K562 (cell line): ENCODE data around the gene TAL1. TPM values are rescaled to one million over a fixed set of nuclear protein-coding genes. Genes with fewer than 3 reads are reported as not detected.

Source experiments
- BCL6 ChIP-seq: fragments of 250-450 bp; sonication (Bioruptor Pico); IDR thresholded peaks from 2 replicates; pipeline ENCODE4 v1.4.0; 2020
- CBX2 ChIP-seq: fragments of 200-600 bp; sonication (generic); IDR thresholded peaks from one replicate; pipeline ENCODE4 v1.6.1; 2012; ENCODE audit warnings: mild to moderate bottlenecking, low read length, inconsistent platforms; ENCODE audit not compliant: insufficient read depth, poor library complexity, severe bottlenecking
- CXXC5 ChIP-seq: fragments of 250-450 bp; sonication (Bioruptor Pico); IDR thresholded peaks from 2 replicates; pipeline ENCODE4 v1.8.0; 2022; ENCODE audit warnings: inconsistent platforms, mild to moderate bottlenecking, moderate library complexity
- DACH1 ChIP-seq: fragments of 450-650 bp; IDR thresholded peaks from 2 replicates; pipeline ENCODE4 v1.6.1; 2018; ENCODE audit not compliant: partially characterized antibody
- GABPB1 ChIP-seq: sonication (generic); formaldehyde crosslinking; IDR thresholded peaks from 2 replicates; pipeline ENCODE4 v1.8.0; 2022; ENCODE audit warnings: mild to moderate bottlenecking, missing genetic modification reagents
- KAT2B ChIP-seq: IDR thresholded peaks from one replicate; pipeline ENCODE4 v1.6.1; 2012; ENCODE audit warnings: low read depth, mild to moderate bottlenecking, control low read depth, inconsistent platforms, low read length, moderate library complexity
- MYNN ChIP-seq, 2 experiments: sonication (generic); formaldehyde crosslinking in 1 of 2; IDR thresholded peaks; 2 replicates each; pipeline versions ENCODE4 v1.5.0 to v1.6.1; 2016 to 2020; ENCODE audit warnings: antibody characterized with exemption in 1 of 2, missing genetic modification reagents in 1 of 2
- NBN ChIP-seq: fragments of 450-650 bp; IDR thresholded peaks from 2 replicates; pipeline ENCODE4 v1.6.1; 2016; ENCODE audit warnings: low read depth, mild to moderate bottlenecking
- PHF8 ChIP-seq: fragments of 200-600 bp; sonication (generic); IDR thresholded peaks from 2 replicates; pipeline ENCODE4 v1.6.1; 2012; ENCODE audit warnings: mixed run types, mild to moderate bottlenecking, inconsistent platforms, low read length, moderate library complexity, borderline replicate concordance
- TCF3 ChIP-seq: sonication (generic); formaldehyde crosslinking; IDR thresholded peaks from 2 replicates; pipeline ENCODE4 v1.4.0; 2020; ENCODE audit warnings: mild to moderate bottlenecking, missing genetic modification reagents
- ZNF282 ChIP-seq: sonication (generic); formaldehyde crosslinking; IDR thresholded peaks from 2 replicates; pipeline ENCODE4 v1.8.1; 2023; ENCODE audit warnings: missing genetic modification reagents
- ZNF316 ChIP-seq: fragments of 450-650 bp; IDR thresholded peaks from 2 replicates; pipeline ENCODE4 v1.6.1; 2016
- polyA plus RNA-seq, 8 experiments: library from polyadenylated mRNA; depleted of rRNA in 4 of 8; stranded (reverse) in 5 of 8; unstranded in 3 of 8; fragments of >200 nt; fragmentation: Nextera tagmentation in 2 of 8; fragmentation: Illumina TruSeq in 1 of 8; extraction: Ambion mirVana in 2 of 8; extraction: Trizol in 1 of 8; gene quantifications; 2 replicates each; pipeline versions ENCODE4 v1.2.1 to v1.2.3, GENCODE V29; 2011 to 2014; ENCODE audit warnings: inconsistent platforms in 1 of 8, missing spikeins in 1 of 8
- total RNA-seq, 7 experiments: library from RNA; depleted of rRNA in 6 of 7; stranded (reverse); fragments of >200 nt in 6 of 7; fragmentation: Illumina TruSeq in 2 of 7; extraction: Trizol in 2 of 7; gene quantifications; 2 replicates each; pipeline versions ENCODE4 v1.2.1 to v1.2.3, GENCODE V29; 2011 to 2021; ENCODE audit warnings: low replicate concordance in 1 of 7
- TF ChIP-seq, protein P1 (sequence below): fragments of 250-450 bp; sonication (Bioruptor Pico); IDR thresholded peaks from 2 replicates; pipeline ENCODE4 v1.4.0; 2020; ENCODE audit warnings: mild to moderate bottlenecking, moderate library complexity, borderline replicate concordance
- TF ChIP-seq, protein P2 (sequence below): fragments of 200-800 bp; sonication (Bioruptor generic); IDR thresholded peaks from 2 replicates; pipeline ENCODE4 v1.6.1; 2016; ENCODE audit warnings: missing genetic modification characterization, missing compliant biosample characterization
- TF ChIP-seq, protein P3 (sequence below): fragments of 250-450 bp; sonication (Bioruptor Pico); IDR thresholded peaks from 2 replicates; pipeline ENCODE4 v1.8.0; 2022; ENCODE audit warnings: inconsistent platforms, mild to moderate bottlenecking, moderate library complexity, borderline replicate concordance
- TF ChIP-seq, protein P4 (sequence below): fragments of 250-450 bp; sonication (Bioruptor Pico); IDR thresholded peaks from 2 replicates; pipeline ENCODE4 v1.5.0; 2021

Gene TAL1
- total and polyA plus RNA-seq, 9 of the 15 experiments (the other 6 are each of a cell fraction or from before 2014, with no cell fraction given): 18.5 to 106 (median 59.7) TPM

DNA sequence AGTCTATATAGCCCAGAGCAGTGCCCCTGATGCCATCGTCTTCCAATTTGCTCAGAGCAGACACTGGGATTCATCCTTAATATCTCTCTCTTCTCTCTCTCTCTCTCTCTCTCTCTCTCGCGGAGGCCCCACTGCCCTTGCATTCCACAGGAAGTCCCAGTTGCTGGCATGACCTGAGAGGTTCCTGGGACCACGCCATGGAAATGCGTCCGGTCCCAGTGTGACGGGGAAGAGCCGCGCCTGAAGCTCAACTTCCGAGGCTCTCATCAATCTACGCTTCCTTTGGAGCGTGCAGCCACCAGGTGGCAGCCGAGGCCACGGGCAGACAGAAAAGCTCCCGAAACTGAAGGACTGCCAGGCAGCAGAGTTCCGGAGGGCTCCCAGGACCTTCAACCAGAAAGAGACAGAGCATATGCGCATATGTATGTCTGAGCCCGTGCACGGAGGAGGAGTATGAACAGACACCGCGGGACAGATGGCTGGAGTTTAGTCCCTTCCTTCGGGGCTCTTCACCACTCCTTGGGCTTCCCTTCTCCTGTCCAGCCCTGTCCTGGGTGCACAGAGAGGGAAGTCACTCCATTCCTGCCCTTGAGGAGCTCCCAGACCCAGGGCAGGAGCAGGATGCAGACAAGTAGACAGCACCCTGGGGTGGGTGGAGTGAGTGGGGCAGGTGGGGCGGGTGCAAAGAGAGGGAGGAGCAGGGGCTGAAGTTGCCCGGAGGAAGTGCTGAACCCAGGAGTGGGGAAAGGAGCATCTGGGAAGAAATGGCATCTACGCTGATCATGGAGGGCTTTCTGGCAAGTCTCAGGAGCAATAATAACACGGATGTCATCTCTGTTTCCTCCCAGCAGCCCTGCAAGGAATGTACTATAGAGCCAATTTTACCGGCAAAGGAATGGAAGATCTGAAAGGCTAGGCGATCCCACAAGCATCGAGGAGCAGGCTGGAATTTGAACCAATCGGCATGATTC, 52.7 kb downstream of the TAL1 start (continued):
- TF ChIP-seq PHF8 (peak; percentile 40; the same call in 1 of the 2 replicates), ZNF282 (CRISPR knock-in tag) (no peak), TCF3 (CRISPR knock-in tag) (peak; percentile 55), ZNF316 (no peak), DACH1 (no peak), KAT2B (no peak), BCL6 (no peak), CXXC5 (CRISPR knock-in tag) (peak; percentile 62), CBX2 (no peak), NBN (peak; percentile 94), GABPB1 (CRISPR knock-in tag) (peak; percentile 86), MYNN (IDR thresholded peaks at IDR 0.05) (no peak), MYNN (CRISPR knock-in tag; IDR thresholded peaks at IDR 0.05) (no peak)
- TF ChIP-seq, protein P1, sequence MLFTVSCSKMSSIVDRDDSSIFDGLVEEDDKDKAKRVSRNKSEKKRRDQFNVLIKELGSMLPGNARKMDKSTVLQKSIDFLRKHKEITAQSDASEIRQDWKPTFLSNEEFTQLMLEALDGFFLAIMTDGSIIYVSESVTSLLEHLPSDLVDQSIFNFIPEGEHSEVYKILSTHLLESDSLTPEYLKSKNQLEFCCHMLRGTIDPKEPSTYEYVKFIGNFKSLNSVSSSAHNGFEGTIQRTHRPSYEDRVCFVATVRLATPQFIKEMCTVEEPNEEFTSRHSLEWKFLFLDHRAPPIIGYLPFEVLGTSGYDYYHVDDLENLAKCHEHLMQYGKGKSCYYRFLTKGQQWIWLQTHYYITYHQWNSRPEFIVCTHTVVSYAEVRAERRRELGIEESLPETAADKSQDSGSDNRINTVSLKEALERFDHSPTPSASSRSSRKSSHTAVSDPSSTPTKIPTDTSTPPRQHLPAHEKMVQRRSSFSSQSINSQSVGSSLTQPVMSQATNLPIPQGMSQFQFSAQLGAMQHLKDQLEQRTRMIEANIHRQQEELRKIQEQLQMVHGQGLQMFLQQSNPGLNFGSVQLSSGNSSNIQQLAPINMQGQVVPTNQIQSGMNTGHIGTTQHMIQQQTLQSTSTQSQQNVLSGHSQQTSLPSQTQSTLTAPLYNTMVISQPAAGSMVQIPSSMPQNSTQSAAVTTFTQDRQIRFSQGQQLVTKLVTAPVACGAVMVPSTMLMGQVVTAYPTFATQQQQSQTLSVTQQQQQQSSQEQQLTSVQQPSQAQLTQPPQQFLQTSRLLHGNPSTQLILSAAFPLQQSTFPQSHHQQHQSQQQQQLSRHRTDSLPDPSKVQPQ (CRISPR knock-in tag): no peak
- TF ChIP-seq, protein P2, sequence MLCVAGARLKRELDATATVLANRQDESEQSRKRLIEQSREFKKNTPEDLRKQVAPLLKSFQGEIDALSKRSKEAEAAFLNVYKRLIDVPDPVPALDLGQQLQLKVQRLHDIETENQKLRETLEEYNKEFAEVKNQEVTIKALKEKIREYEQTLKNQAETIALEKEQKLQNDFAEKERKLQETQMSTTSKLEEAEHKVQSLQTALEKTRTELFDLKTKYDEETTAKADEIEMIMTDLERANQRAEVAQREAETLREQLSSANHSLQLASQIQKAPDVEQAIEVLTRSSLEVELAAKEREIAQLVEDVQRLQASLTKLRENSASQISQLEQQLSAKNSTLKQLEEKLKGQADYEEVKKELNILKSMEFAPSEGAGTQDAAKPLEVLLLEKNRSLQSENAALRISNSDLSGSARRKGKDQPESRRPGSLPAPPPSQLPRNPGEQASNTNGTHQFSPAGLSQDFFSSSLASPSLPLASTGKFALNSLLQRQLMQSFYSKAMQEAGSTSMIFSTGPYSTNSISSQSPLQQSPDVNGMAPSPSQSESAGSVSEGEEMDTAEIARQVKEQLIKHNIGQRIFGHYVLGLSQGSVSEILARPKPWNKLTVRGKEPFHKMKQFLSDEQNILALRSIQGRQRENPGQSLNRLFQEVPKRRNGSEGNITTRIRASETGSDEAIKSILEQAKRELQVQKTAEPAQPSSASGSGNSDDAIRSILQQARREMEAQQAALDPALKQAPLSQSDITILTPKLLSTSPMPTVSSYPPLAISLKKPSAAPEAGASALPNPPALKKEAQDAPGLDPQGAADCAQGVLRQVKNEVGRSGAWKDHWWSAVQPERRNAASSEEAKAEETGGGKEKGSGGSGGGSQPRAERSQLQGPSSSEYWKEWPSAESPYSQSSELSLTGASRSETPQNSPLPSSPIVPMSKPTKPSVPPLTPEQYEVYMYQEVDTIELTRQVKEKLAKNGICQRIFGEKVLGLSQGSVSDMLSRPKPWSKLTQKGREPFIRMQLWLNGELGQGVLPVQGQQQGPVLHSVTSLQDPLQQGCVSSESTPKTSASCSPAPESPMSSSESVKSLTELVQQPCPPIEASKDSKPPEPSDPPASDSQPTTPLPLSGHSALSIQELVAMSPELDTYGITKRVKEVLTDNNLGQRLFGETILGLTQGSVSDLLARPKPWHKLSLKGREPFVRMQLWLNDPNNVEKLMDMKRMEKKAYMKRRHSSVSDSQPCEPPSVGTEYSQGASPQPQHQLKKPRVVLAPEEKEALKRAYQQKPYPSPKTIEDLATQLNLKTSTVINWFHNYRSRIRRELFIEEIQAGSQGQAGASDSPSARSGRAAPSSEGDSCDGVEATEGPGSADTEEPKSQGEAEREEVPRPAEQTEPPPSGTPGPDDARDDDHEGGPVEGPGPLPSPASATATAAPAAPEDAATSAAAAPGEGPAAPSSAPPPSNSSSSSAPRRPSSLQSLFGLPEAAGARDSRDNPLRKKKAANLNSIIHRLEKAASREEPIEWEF: no peak
- TF ChIP-seq, protein P3, sequence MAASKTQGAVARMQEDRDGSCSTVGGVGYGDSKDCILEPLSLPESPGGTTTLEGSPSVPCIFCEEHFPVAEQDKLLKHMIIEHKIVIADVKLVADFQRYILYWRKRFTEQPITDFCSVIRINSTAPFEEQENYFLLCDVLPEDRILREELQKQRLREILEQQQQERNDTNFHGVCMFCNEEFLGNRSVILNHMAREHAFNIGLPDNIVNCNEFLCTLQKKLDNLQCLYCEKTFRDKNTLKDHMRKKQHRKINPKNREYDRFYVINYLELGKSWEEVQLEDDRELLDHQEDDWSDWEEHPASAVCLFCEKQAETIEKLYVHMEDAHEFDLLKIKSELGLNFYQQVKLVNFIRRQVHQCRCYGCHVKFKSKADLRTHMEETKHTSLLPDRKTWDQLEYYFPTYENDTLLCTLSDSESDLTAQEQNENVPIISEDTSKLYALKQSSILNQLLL (CRISPR knock-in tag): no peak
- TF ChIP-seq, protein P4, sequence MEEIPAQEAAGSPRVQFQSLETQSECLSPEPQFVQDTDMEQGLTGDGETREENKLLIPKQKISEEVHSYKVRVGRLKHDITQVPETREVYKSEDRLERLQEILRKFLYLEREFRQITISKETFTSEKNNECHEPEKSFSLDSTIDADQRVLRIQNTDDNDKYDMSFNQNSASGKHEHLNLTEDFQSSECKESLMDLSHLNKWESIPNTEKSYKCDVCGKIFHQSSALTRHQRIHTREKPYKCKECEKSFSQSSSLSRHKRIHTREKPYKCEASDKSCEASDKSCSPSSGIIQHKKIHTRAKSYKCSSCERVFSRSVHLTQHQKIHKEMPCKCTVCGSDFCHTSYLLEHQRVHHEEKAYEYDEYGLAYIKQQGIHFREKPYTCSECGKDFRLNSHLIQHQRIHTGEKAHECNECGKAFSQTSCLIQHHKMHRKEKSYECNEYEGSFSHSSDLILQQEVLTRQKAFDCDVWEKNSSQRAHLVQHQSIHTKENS (CRISPR knock-in tag): no peak
